ENCODE measurements around the gene TNS3. TPM values are rescaled to one million over a fixed set of nuclear protein-coding genes. Genes with fewer than 3 reads are reported as not detected.

Gene TNS3
- total RNA-seq, 4 donors from 2014 or later = 27.2 to 110 (median 47.5) TPM

GRCh38 chr7:47241112-47242065 lies 340.5 kb downstream of the TNS3 start:
- TF ChIP-seq CTCF (IDR thresholded peaks at IDR 0.05) = no peak
- TF ChIP-seq POLR2A (IDR thresholded peaks at IDR 0.05) = no peak
- intact Hi-C loops (cut with DNase I; ENCODE audit: low total_unique reads) = no loop called here
- no peaks in the 10 kb centered on the region for H3K9me3 ChIP-seq
- no peaks in the 10 kb centered on the region for H3K36me3 ChIP-seq
- no peaks in the 10 kb centered on the region for H3K27me3 ChIP-seq
- H3K27ac ChIP-seq = peak overlapping the region; percentile 73 to 78
- peaks cover 12 to 25% of the 10 kb centered on the region in 2 donors for H3K4me1 ChIP-seq
- DNase-seq = peak in 1 of 2 donors; percentile 57
- no peak overlapping the region for H3K4me3 ChIP-seq

DNA sequence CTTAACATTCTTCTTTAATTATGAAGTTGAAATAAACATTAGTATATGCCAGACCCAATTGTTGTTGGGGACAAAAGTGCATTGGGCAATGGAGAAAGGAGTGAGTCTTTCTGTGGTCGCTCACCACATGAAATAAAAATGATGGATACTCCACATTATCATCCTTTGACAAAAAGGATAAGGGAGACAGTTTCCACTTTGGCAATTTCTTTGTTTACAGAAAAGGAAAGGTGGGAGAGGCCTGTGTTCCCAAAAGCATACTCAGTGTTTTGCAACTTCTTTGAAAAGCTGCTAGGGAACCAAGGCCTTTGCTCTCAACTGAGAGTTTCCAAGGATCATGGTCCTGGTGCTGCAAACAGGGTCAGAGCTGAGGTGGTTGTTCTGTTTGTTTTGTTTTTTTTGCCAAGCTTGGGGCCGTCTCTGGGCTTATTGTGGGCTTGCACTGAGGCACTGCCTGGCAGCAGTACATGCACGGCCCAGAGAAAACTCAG lies 341.9 kb downstream of the TNS3 start:
- intact Hi-C loops (cut with DNase I; ENCODE audit: low total_unique reads) = no loop called here
- H3K4me1 ChIP-seq = peaks cover 12 to 25% of the 10 kb centered on the region in 2 donors
- no peak overlapping the region for H3K4me3 ChIP-seq
- H3K9me3 ChIP-seq = no peaks in the 10 kb centered on the region
- no peaks in the 10 kb centered on the region for H3K36me3 ChIP-seq
- no peaks in the 10 kb centered on the region for H3K27me3 ChIP-seq
- TF ChIP-seq CTCF (IDR thresholded peaks at IDR 0.05) (no peak), POLR2A (IDR thresholded peaks at IDR 0.05) (no peak)
- H3K27ac ChIP-seq = peak overlapping the region; percentile 80 to 81
- DNase-seq = peak; percentile 29 to 72

DNA sequence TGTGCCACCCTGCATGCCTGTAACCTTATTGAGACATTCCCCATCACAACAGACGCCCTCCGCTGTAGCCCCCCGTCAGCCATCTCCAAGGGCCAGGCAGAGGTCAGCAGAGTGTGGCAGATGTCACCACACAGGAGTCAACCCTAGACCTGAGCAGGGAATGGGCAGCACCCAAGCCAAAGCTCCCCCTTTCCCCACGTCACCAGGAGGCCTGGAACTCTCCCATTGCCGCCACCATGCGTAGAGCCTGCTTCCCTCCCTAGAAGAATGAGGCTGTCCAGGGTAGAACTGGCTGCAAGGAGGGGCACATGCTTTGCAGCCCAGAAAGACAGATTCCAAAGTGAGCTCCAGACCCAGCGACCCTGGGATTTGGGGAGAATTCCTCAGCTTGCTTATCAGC lies 342.9 kb downstream of the TNS3 start:
- Histone ChIP-seq H3K27ac (peak overlapping the region; percentile 80 to 81), H3K4me3 (no peak overlapping the region), H3K9me3 (no peaks in the 10 kb centered on the region), H3K4me1 (peaks cover 12 to 25% of the 10 kb centered on the region in 2 donors), H3K27me3 (no peaks in the 10 kb centered on the region), H3K36me3 (no peaks in the 10 kb centered on the region)
- DNase-seq = peak; percentile 46 to 50
- intact Hi-C loops (cut with DNase I; ENCODE audit: low total_unique reads) = no loop called here
- TF ChIP-seq POLR2A (IDR thresholded peaks at IDR 0.05) = no peak
- no peak for TF ChIP-seq CTCF (IDR thresholded peaks at IDR 0.05)

DNA sequence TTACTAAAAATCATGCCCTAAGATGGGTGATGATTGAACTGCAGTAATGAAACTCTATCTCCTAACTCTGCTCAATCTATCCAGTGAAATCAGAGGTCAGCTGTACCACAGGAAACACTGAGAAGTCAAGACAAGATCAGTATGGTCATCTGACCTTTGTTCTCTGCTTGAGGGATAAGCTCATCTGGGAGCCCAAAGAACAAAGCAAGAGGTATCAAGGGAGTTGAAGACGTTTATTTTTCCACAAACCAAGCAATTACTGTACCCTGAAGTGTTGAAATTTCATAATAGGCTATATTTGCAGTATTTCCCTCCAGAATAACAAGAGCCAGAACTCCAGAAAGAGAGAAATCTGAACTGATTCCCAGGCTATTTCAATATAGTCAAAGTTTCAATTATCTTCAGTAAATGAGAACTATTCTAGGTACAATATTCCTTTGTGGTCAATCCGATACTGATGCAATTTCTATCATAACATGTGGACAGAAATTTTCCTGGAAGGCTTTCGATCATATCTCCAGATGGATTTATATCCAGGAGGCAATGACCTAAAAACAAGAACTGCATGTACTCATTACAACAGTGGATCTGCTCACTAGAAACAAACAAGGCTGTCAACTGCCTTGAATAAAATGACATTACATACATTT lies 345.3 kb downstream of the TNS3 start:
- no peaks in the 10 kb centered on the region for H3K9me3 ChIP-seq
- intact Hi-C loops (cut with DNase I; ENCODE audit: low total_unique reads) = no loop called here
- peak overlapping the region; percentile 8 to 80 for H3K27ac ChIP-seq
- H3K4me3 ChIP-seq = no peak overlapping the region
- peaks cover 12 to 25% of the 10 kb centered on the region in 2 donors for H3K4me1 ChIP-seq
- H3K27me3 ChIP-seq = no peaks in the 10 kb centered on the region
- no peaks in the 10 kb centered on the region for H3K36me3 ChIP-seq
- DNase-seq = no peak
- TF ChIP-seq POLR2A (IDR thresholded peaks at IDR 0.05) (no peak), CTCF (IDR thresholded peaks at IDR 0.05) (no peak)

GRCh38 chr7:47233996-47234395 lies 347.9 kb downstream of the TNS3 start:
- Histone ChIP-seq H3K4me1 (peaks cover 8 to 20% of the 10 kb centered on the region in 2 donors), H3K9me3 (no peaks in the 10 kb centered on the region), H3K4me3 (no peak overlapping the region), H3K27ac (no peak overlapping the region), H3K27me3 (no peaks in the 10 kb centered on the region), H3K36me3 (no peaks in the 10 kb centered on the region)
- intact Hi-C loops (cut with DNase I; ENCODE audit: low total_unique reads) = no loop called here
- no peak for TF ChIP-seq POLR2A (IDR thresholded peaks at IDR 0.05)
- TF ChIP-seq CTCF (IDR thresholded peaks at IDR 0.05) = no peak
- DNase-seq = no peak

Data from uterus (tissue), 4 donors.